Activated CD4-positive, alpha-beta T cell treated with anti-CD3 and anti-CD28 coated beads, Interleukin-2, amount 10 ng/mL, durations not matched to agents 24 days and 14 days (primary cell): ENCODE data around the gene NCAM2. TPM values are rescaled to one million over a fixed set of nuclear protein-coding genes. Genes with fewer than 3 reads are reported as not detected.

Experiments
- DNase-seq: peaks from one replicate; pipeline ENCODE4 v3.0.0; 2022
- H3K27ac Mint-ChIP-seq: one replicate; pipeline ENCODE4 v1.8.0; 2022; ENCODE audit warnings: mild to moderate bottlenecking, mixed read lengths
- H3K27me3 Mint-ChIP-seq: one replicate; pipeline ENCODE4 v1.8.0; 2022; ENCODE audit warnings: mixed read lengths
- H3K36me3 Mint-ChIP-seq: one replicate; pipeline ENCODE4 v1.8.0; 2022; ENCODE audit warnings: low read depth, mild to moderate bottlenecking, mixed read lengths
- H3K4me1 Mint-ChIP-seq: one replicate; pipeline ENCODE4 v1.8.0; 2021; ENCODE audit warnings: mixed read lengths
- H3K4me3 Mint-ChIP-seq: one replicate; pipeline ENCODE4 v1.8.0; 2022; ENCODE audit warnings: mild to moderate bottlenecking, moderate library complexity, mixed read lengths
- H3K9me3 Mint-ChIP-seq: one replicate; pipeline ENCODE4 v1.8.0; 2021; ENCODE audit warnings: mixed read lengths
- intact Hi-C: fragments of 100-400 bp; cut with micrococcal nuclease; formaldehyde crosslinking; loops from one replicate; pipeline ENCODE4 v1.15.1; 2023
- total RNA-seq: library from RNA; stranded (reverse); gene quantifications from 2 replicates; pipeline ENCODE4 v1.2.3, GENCODE V29; 2022

NCAM2 gene
- total RNA-seq, 1 donor from 2014 or later: not detected

- H3K4me1 Mint-ChIP-seq: no peaks in the 10 kb centered on the region
- H3K27me3 Mint-ChIP-seq: no peaks in the 10 kb centered on the region
- intact Hi-C loops: no loop called here
- H3K36me3 Mint-ChIP-seq: no peaks in the 10 kb centered on the region
- no peak overlapping the region for H3K4me3 Mint-ChIP-seq
- H3K9me3 Mint-ChIP-seq: peaks cover 3% of the 10 kb centered on the region
- no peak for DNase-seq
- no peak overlapping the region for H3K27ac Mint-ChIP-seq
Observed at GRCh38 chr21:21046063-21046462, 47.9 kb downstream of the NCAM2 start.

GRCh38 chr21:21051109-21052055 is 53.2 kb downstream of the NCAM2 start:
- Mint-ChIP-seq H3K36me3 (no peaks in the 10 kb centered on the region), H3K27ac (no peak overlapping the region), H3K4me1 (no peaks in the 10 kb centered on the region), H3K9me3 (peaks cover 3% of the 10 kb centered on the region), H3K27me3 (no peaks in the 10 kb centered on the region), H3K4me3 (no peak overlapping the region)
- no peak for DNase-seq
- intact Hi-C loops: no loop called here

- peaks cover 3% of the 10 kb centered on the region for H3K9me3 Mint-ChIP-seq
- no peak for DNase-seq
- H3K4me1 Mint-ChIP-seq: no peaks in the 10 kb centered on the region
- H3K27ac Mint-ChIP-seq: no peak overlapping the region
- H3K36me3 Mint-ChIP-seq: no peaks in the 10 kb centered on the region
- H3K27me3 Mint-ChIP-seq: no peaks in the 10 kb centered on the region
- intact Hi-C loops: no loop called here
- H3K4me3 Mint-ChIP-seq: no peak overlapping the region
Observed at GRCh38 chr21:21052672-21053071, 54.5 kb downstream of the NCAM2 start.

GRCh38 chr21:21057349-21058062 is 59.3 kb downstream of the NCAM2 start:
- DNase-seq: no peak
- H3K27me3 Mint-ChIP-seq: no peaks in the 10 kb centered on the region
- no peak overlapping the region for H3K27ac Mint-ChIP-seq
- H3K9me3 Mint-ChIP-seq: no peaks in the 10 kb centered on the region
- H3K36me3 Mint-ChIP-seq: no peaks in the 10 kb centered on the region
- no peak overlapping the region for H3K4me3 Mint-ChIP-seq
- intact Hi-C loops: no loop called here
- no peaks in the 10 kb centered on the region for H3K4me1 Mint-ChIP-seq

- Mint-ChIP-seq H3K4me3 (no peak overlapping the region), H3K9me3 (no peaks in the 10 kb centered on the region), H3K36me3 (no peaks in the 10 kb centered on the region), H3K27me3 (no peaks in the 10 kb centered on the region), H3K27ac (no peak overlapping the region), H3K4me1 (no peaks in the 10 kb centered on the region)
- no peak for DNase-seq
- intact Hi-C loops: no loop called here
Observed at GRCh38 chr21:21063828-21064227, 65.6 kb downstream of the NCAM2 start.

- intact Hi-C loops: no loop called here
- Mint-ChIP-seq H3K27me3 (no peaks in the 10 kb centered on the region), H3K4me3 (no peak overlapping the region), H3K36me3 (no peaks in the 10 kb centered on the region), H3K27ac (no peak overlapping the region), H3K4me1 (no peaks in the 10 kb centered on the region), H3K9me3 (no peaks in the 10 kb centered on the region)
- no peak for DNase-seq
Observed at GRCh38 chr21:21064353-21064752, 66.1 kb downstream of the NCAM2 start.

- H3K27ac Mint-ChIP-seq: no peak overlapping the region
- no peak for DNase-seq
- intact Hi-C loops: no loop called here
- no peak overlapping the region for H3K4me3 Mint-ChIP-seq
- H3K9me3 Mint-ChIP-seq: no peaks in the 10 kb centered on the region
- H3K36me3 Mint-ChIP-seq: no peaks in the 10 kb centered on the region
- H3K4me1 Mint-ChIP-seq: no peaks in the 10 kb centered on the region
- no peaks in the 10 kb centered on the region for H3K27me3 Mint-ChIP-seq
Observed at GRCh38 chr21:21067375-21067774, 69.2 kb downstream of the NCAM2 start.

- Mint-ChIP-seq H3K4me3 (no peak overlapping the region), H3K36me3 (no peaks in the 10 kb centered on the region), H3K27ac (no peak overlapping the region), H3K9me3 (no peaks in the 10 kb centered on the region), H3K4me1 (no peaks in the 10 kb centered on the region), H3K27me3 (no peaks in the 10 kb centered on the region)
- DNase-seq: no peak
- intact Hi-C loops: no loop called here
Observed at GRCh38 chr21:21074305-21074704, 76.1 kb downstream of the NCAM2 start.

GRCh38 chr21:21076051-21076450 is 77.8 kb downstream of the NCAM2 start:
- Mint-ChIP-seq H3K9me3 (no peaks in the 10 kb centered on the region), H3K27me3 (no peaks in the 10 kb centered on the region), H3K36me3 (no peaks in the 10 kb centered on the region), H3K4me3 (no peak overlapping the region), H3K4me1 (no peaks in the 10 kb centered on the region), H3K27ac (no peak overlapping the region)
- intact Hi-C loops: no loop called here
- no peak for DNase-seq

GRCh38 chr21:21076491-21076890 is 78.3 kb downstream of the NCAM2 start:
- Mint-ChIP-seq H3K27ac (no peak overlapping the region), H3K36me3 (no peaks in the 10 kb centered on the region), H3K4me1 (no peaks in the 10 kb centered on the region), H3K9me3 (no peaks in the 10 kb centered on the region), H3K4me3 (no peak overlapping the region), H3K27me3 (no peaks in the 10 kb centered on the region)
- intact Hi-C loops: no loop called here
- DNase-seq: no peak

- no peaks in the 10 kb centered on the region for H3K36me3 Mint-ChIP-seq
- no peaks in the 10 kb centered on the region for H3K9me3 Mint-ChIP-seq
- H3K4me3 Mint-ChIP-seq: no peak overlapping the region
- no peaks in the 10 kb centered on the region for H3K4me1 Mint-ChIP-seq
- no peak for DNase-seq
- no peaks in the 10 kb centered on the region for H3K27me3 Mint-ChIP-seq
- no peak overlapping the region for H3K27ac Mint-ChIP-seq
- intact Hi-C loops: no loop called here
Observed at GRCh38 chr21:21079646-21080045, 81.4 kb downstream of the NCAM2 start.

GRCh38 chr21:21084179-21084578 is 86.0 kb downstream of the NCAM2 start:
- Mint-ChIP-seq H3K27me3 (no peaks in the 10 kb centered on the region), H3K9me3 (no peaks in the 10 kb centered on the region), H3K36me3 (no peaks in the 10 kb centered on the region), H3K4me3 (no peak overlapping the region), H3K27ac (no peak overlapping the region), H3K4me1 (no peaks in the 10 kb centered on the region)
- no peak for DNase-seq
- intact Hi-C loops: no loop called here

GRCh38 chr21:21085206-21085605 is 87.0 kb downstream of the NCAM2 start:
- Mint-ChIP-seq H3K4me1 (no peaks in the 10 kb centered on the region), H3K9me3 (no peaks in the 10 kb centered on the region), H3K4me3 (no peak overlapping the region), H3K36me3 (no peaks in the 10 kb centered on the region), H3K27ac (no peak overlapping the region), H3K27me3 (no peaks in the 10 kb centered on the region)
- no peak for DNase-seq
- intact Hi-C loops: no loop called here

- Mint-ChIP-seq H3K9me3 (no peaks in the 10 kb centered on the region), H3K4me1 (no peaks in the 10 kb centered on the region), H3K4me3 (no peak overlapping the region), H3K27me3 (no peaks in the 10 kb centered on the region), H3K27ac (no peak overlapping the region), H3K36me3 (no peaks in the 10 kb centered on the region)
- DNase-seq: no peak
- intact Hi-C loops: no loop called here
Observed at GRCh38 chr21:21096956-21097355, 98.7 kb downstream of the NCAM2 start.
